HCT116 (cell line): ENCODE results near the gene LYST.

Experiments used
- ATF3 ChIP-seq: IDR thresholded peaks from 2 replicates; pipeline ENCODE4 v1.6.1; 2012
- CTCF ChIP-seq, 3 experiments: fragments of 200-600 bp in 1 of 3; sonication (generic) in 1 of 3; IDR thresholded peaks in 2 of 3; conservative IDR thresholded peaks in 1 of 3; 2 replicates each; pipeline ENCODE4 v1.5.1; 2012 to 2017; ENCODE audit warnings: low read depth in 2 of 3, low read length in 2 of 3, antibody characterized with exemption in 1 of 3, borderline replicate concordance in 1 of 3, control low read depth in 1 of 3, mild to moderate bottlenecking in 1 of 3, mixed read lengths in 1 of 3, mixed run types in 1 of 3, moderate library complexity in 1 of 3; ENCODE audit not compliant: insufficient read depth in 1 of 3
- EZH2 ChIP-seq: fragments of 200-600 bp; sonication (generic); IDR thresholded peaks from 2 replicates; pipeline ENCODE4 v1.6.1; 2017; ENCODE audit warnings: antibody characterized with exemption, mixed run types
- EZH2phosphoT487 ChIP-seq: fragments of 200-600 bp; IDR thresholded peaks from 2 replicates; pipeline ENCODE4 v1.6.1; 2018; ENCODE audit warnings: antibody characterized with exemption, borderline replicate concordance
- MAX ChIP-seq: IDR thresholded peaks from 2 replicates; pipeline ENCODE4 v1.6.1; 2012
- POLR2A ChIP-seq: IDR thresholded peaks from 2 replicates; pipeline ENCODE4 v1.7.0; 2011; ENCODE audit warnings: borderline replicate concordance; ENCODE audit not compliant: insufficient read depth, insufficient read length; ENCODE audit errors: extremely low read depth
- POLR2AphosphoS5 ChIP-seq: IDR thresholded peaks from 2 replicates; pipeline ENCODE4 v1.6.1; 2011; ENCODE audit warnings: mild to moderate bottlenecking, low read depth, low read length, moderate library complexity
- RAD21 ChIP-seq: IDR thresholded peaks from 2 replicates; pipeline ENCODE4 v1.6.1; 2012; ENCODE audit warnings: low read depth, mild to moderate bottlenecking
- SP1 ChIP-seq: IDR thresholded peaks from 2 replicates; pipeline ENCODE4 v1.6.1; 2012; ENCODE audit warnings: low read depth
- SRF ChIP-seq: IDR thresholded peaks from 2 replicates; pipeline ENCODE4 v1.6.1; 2012; ENCODE audit warnings: low read depth
- ZBTB33 ChIP-seq: IDR thresholded peaks from 2 replicates; pipeline ENCODE4 v1.6.1; 2011; ENCODE audit warnings: mild to moderate bottlenecking, low read length, moderate library complexity; ENCODE audit not compliant: insufficient replicate concordance; ENCODE audit errors: extremely low read depth
- ZFX ChIP-seq: fragments of 450-650 bp; IDR thresholded peaks from 2 replicates; pipeline ENCODE4 v1.6.1; 2017

- no peak for TF ChIP-seq POLR2AphosphoS5
- TF ChIP-seq CTCF (IDR thresholded peaks at IDR 0.05 in 2 of 3, conservative IDR thresholded peaks at IDR 0.05 in 1 of 3; ENCODE audit: borderline replicate concordance in 1 of 3, insufficient read depth in 1 of 3, low read depth in 2 of 3, low read length in 2 of 3) = no peak
- TF ChIP-seq EZH2 = no peak
- TF ChIP-seq RAD21 = no peak
- no peak for TF ChIP-seq EZH2phosphoT487
- no peak for TF ChIP-seq SP1
- TF ChIP-seq POLR2A = no peak
- no peak for TF ChIP-seq ZBTB33
- TF ChIP-seq ZFX = no peak
- TF ChIP-seq MAX = no peak
- no peak for TF ChIP-seq SRF
- TF ChIP-seq ATF3 = no peak
These were observed 11.5 kb upstream of the LYST start for GRCh38 chr1:235878082-235878811.
